Stimulated activated CD8-positive, alpha-beta memory T cell treated with anti-CD3 and anti-CD28 coated beads, Interleukin-15, amount 100 ng/mL, for 48 hours (primary cell): ENCODE results near the gene PPP1R13B.
A peak's percentile ranks its signal among the peaks of the same experiment; 100 is the strongest.
"Not testable (repeated sequence)": the region's sequence is repeated elsewhere in the genome, so short reads cannot be mapped to it uniquely, and the experiment has no call there.

Experiments
- DNase-seq, 2 donors: peaks; one replicate each; pipeline ENCODE4 v3.0.0-alpha.2; 2020; ENCODE audit warnings: low read depth in 2 of 2

Gene PPP1R13B

GRCh38 chr14:103788086-103788485 lies 59.3 kb downstream of the PPP1R13B start:
- DNase-seq: no peak

GRCh38 chr14:103782376-103782775 lies 65.0 kb downstream of the PPP1R13B start:
- no peak for DNase-seq

GRCh38 chr14:103776319-103776718 lies 71.1 kb downstream of the PPP1R13B start:
- DNase-seq: not testable (repeated sequence)

- no peak for DNase-seq
These were observed 71.9 kb downstream of the PPP1R13B start for GRCh38 chr14:103775506-103775905.

GRCh38 chr14:103773521-103773920 lies 73.9 kb downstream of the PPP1R13B start:
- DNase-seq: no peak

- no peak for DNase-seq
These were observed 75.2 kb downstream of the PPP1R13B start for GRCh38 chr14:103772078-103772712.

GRCh38 chr14:103770902-103771301 lies 76.5 kb downstream of the PPP1R13B start:
- DNase-seq: no peak

- DNase-seq: no peak
These were observed 76.9 kb downstream of the PPP1R13B start for GRCh38 chr14:103770500-103770899.

- no peak for DNase-seq
These were observed 80.0 kb downstream of the PPP1R13B start for GRCh38 chr14:103767336-103767894.

GRCh38 chr14:103765526-103765925 lies 81.8 kb downstream of the PPP1R13B start:
- DNase-seq: no peak

- DNase-seq: no peak
These were observed 83.5 kb downstream of the PPP1R13B start for GRCh38 chr14:103763730-103764488.

GRCh38 chr14:103762541-103762940 lies 84.8 kb downstream of the PPP1R13B start:
- DNase-seq: no peak

- no peak for DNase-seq
These were observed 85.3 kb downstream of the PPP1R13B start for GRCh38 chr14:103762036-103762435.

- no peak for DNase-seq
These were observed 89.2 kb downstream of the PPP1R13B start for GRCh38 chr14:103758059-103758776.

GRCh38 chr14:103755060-103755459 lies 92.3 kb downstream of the PPP1R13B start:
- DNase-seq: no peak

GRCh38 chr14:103753774-103754173 lies 93.6 kb downstream of the PPP1R13B start:
- DNase-seq: no peak

GRCh38 chr14:103749860-103750259 lies 97.5 kb downstream of the PPP1R13B start:
- no peak for DNase-seq

GRCh38 chr14:103749452-103749851 lies 97.9 kb downstream of the PPP1R13B start:
- no peak for DNase-seq

GRCh38 chr14:103748534-103748857 lies 98.9 kb downstream of the PPP1R13B start:
- peak; percentile 23 to 25 for DNase-seq

- no peak for DNase-seq
These were observed 100.7 kb downstream of the PPP1R13B start for GRCh38 chr14:103746701-103747100.

- no peak for DNase-seq
These were observed 102.0 kb downstream of the PPP1R13B start for GRCh38 chr14:103745424-103745823.

- DNase-seq: no peak
These were observed 102.6 kb downstream of the PPP1R13B start for GRCh38 chr14:103744621-103745395.
